NCI-H146 treated with DMSO at 0.1 percent for 48 hours (cell line): Measurements from ENCODE around the gene KLHL10.
"Not testable (repeated sequence)": the region's sequence is repeated elsewhere in the genome, so short reads cannot be mapped to it uniquely, and the experiment has no call there.

ENCODE experiments used
- DNase-seq: peaks from one replicate; lab custom pipeline; 2025; ENCODE audit not compliant: unreplicated experiment; lab: John Stamatoyannopoulos, UW

Gene KLHL10

GRCh38 chr17:41849251-41849990 is 11.8 kb downstream of the KLHL10 start:
- no peak for DNase-seq

GRCh38 chr17:41851382-41851781 is 13.8 kb downstream of the KLHL10 start:
- not testable (repeated sequence) for DNase-seq

- no peak for DNase-seq
These were observed 22.8 kb downstream of the KLHL10 start for GRCh38 chr17:41860254-41860931.

GRCh38 chr17:41863074-41863848 is 25.6 kb downstream of the KLHL10 start:
- DNase-seq, result no peak

- peak; percentile 17 for DNase-seq
These were observed 26.8 kb downstream of the KLHL10 start for GRCh38 chr17:41864498-41864835.

GRCh38 chr17:41864836-41865595 is 27.4 kb downstream of the KLHL10 start, which contains the start of gene KLHL11:
Gene KLHL11, minus strand, starts transcription at chr17:41865423. Its CDS starts 53 bp downstream, at chr17:41865370.
- DNase-seq, result peak; percentile 84

GRCh38 chr17:41865596-41865893 is 27.9 kb downstream of the KLHL10 start:
- no peak for DNase-seq

GRCh38 chr17:41868568-41868967 is 30.9 kb downstream of the KLHL10 start:
- DNase-seq, result no peak

GRCh38 chr17:41869426-41869825 is 31.8 kb downstream of the KLHL10 start:
- DNase-seq, result no peak

- DNase-seq, result no peak
These were observed 32.5 kb downstream of the KLHL10 start for GRCh38 chr17:41870097-41870496.

- DNase-seq, result no peak
These were observed 33.0 kb downstream of the KLHL10 start for GRCh38 chr17:41870627-41871026.

GRCh38 chr17:41871789-41872188 is 34.2 kb downstream of the KLHL10 start:
- no peak for DNase-seq

GRCh38 chr17:41873559-41874292 is 36.1 kb downstream of the KLHL10 start:
- no peak for DNase-seq

GRCh38 chr17:41874293-41874670 is 36.7 kb downstream of the KLHL10 start:
- DNase-seq, result not testable (repeated sequence)

- no peak for DNase-seq
These were observed 42.5 kb downstream of the KLHL10 start for GRCh38 chr17:41880130-41880529.

- DNase-seq, result no peak
These were observed 45.1 kb downstream of the KLHL10 start for GRCh38 chr17:41882756-41883155.

GRCh38 chr17:41885733-41886132 is 48.1 kb downstream of the KLHL10 start:
- DNase-seq, result no peak

- DNase-seq, result no peak
These were observed 50.8 kb downstream of the KLHL10 start for GRCh38 chr17:41888332-41888965.

GRCh38 chr17:41891135-41892020 is 53.8 kb downstream of the KLHL10 start:
- no peak for DNase-seq
